H9 (cell line): ENCODE results near the gene HMX1. TPM values are rescaled to one million over a fixed set of nuclear protein-coding genes. Genes with fewer than 3 reads are reported as not detected.
A peak's percentile ranks its signal among the peaks of the same experiment; 100 is the strongest.

Source experiments
- DNase-seq: peaks from one replicate; pipeline ENCODE4 v3.0.0-alpha.2; 2017
- H2AFZ ChIP-seq: one replicate; pipeline ENCODE4 v1.6.1; 2013; ENCODE audit warnings: mild to moderate bottlenecking, low read length, control low read depth, moderate library complexity
- H2AK5ac ChIP-seq: 2 replicates; pipeline ENCODE4 v1.6.1; 2013; ENCODE audit warnings: low read length, control low read depth, mixed read lengths; ENCODE audit not compliant: insufficient read length
- H2BK120ac ChIP-seq: one replicate; pipeline ENCODE4 v1.6.1; 2013; ENCODE audit warnings: low read depth, mild to moderate bottlenecking, low read length, control low read depth, inconsistent platforms; ENCODE audit not compliant: poor library complexity, severe bottlenecking
- H2BK12ac ChIP-seq: 2 replicates; pipeline ENCODE4 v1.6.1; 2013; ENCODE audit warnings: low read length, control low read depth, mixed read lengths, low read depth; ENCODE audit not compliant: insufficient read length
- H2BK15ac ChIP-seq: 2 replicates; pipeline ENCODE4 v1.6.1; 2013; ENCODE audit warnings: low read depth, low read length, control low read depth
- H2BK20ac ChIP-seq: one replicate; pipeline ENCODE4 v1.6.1; 2013; ENCODE audit warnings: low read depth, mild to moderate bottlenecking, low read length, control low read depth, inconsistent platforms; ENCODE audit not compliant: poor library complexity, severe bottlenecking
- H2BK5ac ChIP-seq: 2 replicates; pipeline ENCODE4 v1.6.1; 2013; ENCODE audit warnings: low read length, control low read depth, mixed read lengths; ENCODE audit not compliant: insufficient read length
- H3K14ac ChIP-seq: 2 replicates; pipeline ENCODE4 v1.6.1; 2013; ENCODE audit warnings: low read length, control low read depth; ENCODE audit not compliant: insufficient read depth
- H3K18ac ChIP-seq: 2 replicates; pipeline ENCODE4 v1.6.1; 2013; ENCODE audit warnings: low read depth, mild to moderate bottlenecking, mixed read lengths, low read length, control low read depth; ENCODE audit not compliant: insufficient read length
- H3K23ac ChIP-seq: 2 replicates; pipeline ENCODE4 v1.6.1; 2013; ENCODE audit warnings: low read length, control low read depth, mixed read lengths, low read depth; ENCODE audit not compliant: insufficient read length
- H3K23me2 ChIP-seq: 2 replicates; pipeline ENCODE4 v1.6.1; 2013; ENCODE audit warnings: low read depth, mild to moderate bottlenecking, mixed read lengths, low read length, control low read depth; ENCODE audit not compliant: insufficient read length, poor library complexity, severe bottlenecking
- H3K27ac ChIP-seq: 2 replicates; pipeline ENCODE4 v1.5.1; 2013; ENCODE audit warnings: low read length, control low read depth, mixed read lengths, low read depth; ENCODE audit not compliant: insufficient read length
- H3K27me3 ChIP-seq: 2 replicates; pipeline ENCODE4 v1.6.1; 2013; ENCODE audit warnings: low read length, control low read depth, inconsistent platforms; ENCODE audit not compliant: insufficient read depth
- H3K4ac ChIP-seq: 2 replicates; pipeline ENCODE4 v1.6.1; 2013; ENCODE audit warnings: low read depth, mild to moderate bottlenecking, control low read depth, inconsistent platforms, low read length, moderate library complexity
- H3K4me1 ChIP-seq: 2 replicates; pipeline ENCODE4 v1.6.1; 2013; ENCODE audit warnings: low read length, control low read depth, inconsistent platforms; ENCODE audit not compliant: insufficient read depth
- H3K4me2 ChIP-seq: 2 replicates; pipeline ENCODE4 v1.6.1; 2013; ENCODE audit warnings: low read length, control low read depth, mixed read lengths; ENCODE audit not compliant: insufficient read length, insufficient read depth
- H3K56ac ChIP-seq: 2 replicates; pipeline ENCODE4 v1.6.1; 2013; ENCODE audit warnings: low read depth, mild to moderate bottlenecking, mixed read lengths, low read length, control low read depth; ENCODE audit not compliant: insufficient read length
- H3K79me1 ChIP-seq: 2 replicates; pipeline ENCODE4 v1.6.1; 2013; ENCODE audit warnings: low read depth, mild to moderate bottlenecking, moderate library complexity, low read length, control low read depth, inconsistent platforms; ENCODE audit not compliant: insufficient read depth, poor library complexity, severe bottlenecking
- H3K79me2 ChIP-seq: 2 replicates; pipeline ENCODE4 v1.6.1; 2013; ENCODE audit warnings: low read length, control low read depth, inconsistent platforms; ENCODE audit not compliant: insufficient read depth
- H3K9ac ChIP-seq: 2 replicates; pipeline ENCODE4 v1.6.1; 2013; ENCODE audit warnings: low read length, control low read depth, mixed read lengths; ENCODE audit not compliant: insufficient read length; ENCODE audit errors: extremely low read depth
- H3K9me3 ChIP-seq: one replicate; pipeline ENCODE4 v1.6.1; 2013; ENCODE audit warnings: low read depth, low read length, inconsistent platforms; ENCODE audit not compliant: control insufficient read depth
- H3T11ph ChIP-seq: one replicate; pipeline ENCODE4 v1.6.1; 2013; ENCODE audit warnings: mild to moderate bottlenecking, low read length, control low read depth, inconsistent platforms
- H4K20me1 ChIP-seq: one replicate; pipeline ENCODE4 v1.6.1; 2013; ENCODE audit not compliant: control insufficient read depth, insufficient read length, insufficient read depth
- H4K5ac ChIP-seq: 2 replicates; pipeline ENCODE4 v1.6.1; 2013; ENCODE audit warnings: low read depth, mild to moderate bottlenecking, mixed read lengths, low read length, control low read depth; ENCODE audit not compliant: insufficient read length
- H4K8ac ChIP-seq: replicated peaks from 2 replicates; pipeline ENCODE4 v1.6.1; 2013; ENCODE audit warnings: low read length, control low read depth, mixed read lengths, low read depth; ENCODE audit not compliant: insufficient read length
- H4K91ac ChIP-seq: 2 replicates; pipeline ENCODE4 v1.6.1; 2013; ENCODE audit warnings: low read depth, mild to moderate bottlenecking, moderate library complexity, mixed read lengths, low read length, control low read depth; ENCODE audit not compliant: insufficient read length
- H3K27ac Mint-ChIP-seq, 3 experiments: 2 replicates in 2 of 3; 3 replicates in 1 of 3; pipeline ENCODE4 v1.8.0; 2020 to 2021; ENCODE audit warnings: mixed read lengths in 3 of 3, mild to moderate bottlenecking in 1 of 3, moderate library complexity in 1 of 3
- H3K27me3 Mint-ChIP-seq: 2 replicates; pipeline ENCODE4 v1.8.0; 2021; ENCODE audit warnings: low read depth, mild to moderate bottlenecking, moderate library complexity, mixed read lengths
- H3K36me3 Mint-ChIP-seq, 3 experiments: 2 replicates in 2 of 3; 3 replicates in 1 of 3; pipeline ENCODE4 v1.8.0; 2020 to 2021; ENCODE audit warnings: low read depth in 3 of 3, mixed read lengths in 3 of 3; ENCODE audit not compliant: insufficient read depth in 1 of 3
- H3K4me1 Mint-ChIP-seq, 2 experiments: 2 replicates each; pipeline ENCODE4 v1.8.0; 2020; ENCODE audit warnings: mixed read lengths in 2 of 2
- H3K4me3 Mint-ChIP-seq, 2 experiments: 2 replicates in 1 of 2; 3 replicates in 1 of 2; pipeline ENCODE4 v1.8.0; 2020 to 2021; ENCODE audit warnings: mild to moderate bottlenecking in 2 of 2, mixed read lengths in 2 of 2, moderate library complexity in 1 of 2
- H3K9me3 Mint-ChIP-seq, 2 experiments: 2 replicates in 1 of 2; 3 replicates in 1 of 2; pipeline ENCODE4 v1.8.0; 2020; ENCODE audit warnings: mild to moderate bottlenecking in 2 of 2, mixed read lengths in 2 of 2, moderate library complexity in 1 of 2
- CTCF ChIP-seq: fragments of 200-600 bp; sonication (generic); conservative IDR thresholded peaks from 3 replicates; pipeline ENCODE4 v1.8.0; 2021; ENCODE audit warnings: antibody characterized with exemption, mild to moderate bottlenecking
- WGBS: extraction: QIAGEN DNeasy Blood & Tissue Kit; methylation state at CpG from one replicate; pipeline ENCODE4 v1.1.7; 2013; ENCODE audit warnings: missing lambda C conversion rate, low lambda C conversion rate, mixed read lengths; ENCODE audit not compliant: insufficient read length; ENCODE audit errors: extremely low coverage; 5-methylcytosine and 5-hydroxymethylcytosine counted together
- total RNA-seq: library from RNA; stranded (reverse); gene quantifications from 2 replicates; pipeline ENCODE4 v1.2.1, GENCODE V29; 2021

The HMX1 gene
- total RNA-seq, 1 experiment from 2014 or later: 0.26 TPM

GRCh38 chr4:8817096-8817812 is 54.4 kb downstream of the HMX1 start:
- H2BK5ac ChIP-seq: no peak overlapping the region
- Mint-ChIP-seq H3K9me3 (no peaks in the 10 kb centered on the region), H3K4me3 (no peak overlapping the region), H3K4me1 (peaks cover 0 to 3% of the 10 kb centered on the region in 2 experiments; a peak in 1 of 4 replicates), H3K36me3 (no peaks in the 10 kb centered on the region), H3K27ac (no peak overlapping the region), H3K27me3 (peaks cover 18% of the 10 kb centered on the region)
- no peaks in the 10 kb centered on the region for H3K79me2 ChIP-seq
- no peaks in the 10 kb centered on the region for H3K79me1 ChIP-seq
- no peaks in the 10 kb centered on the region for H3K27me3 ChIP-seq
- H2BK120ac ChIP-seq: no peak overlapping the region
- peak overlapping the region; percentile 13 for H4K91ac ChIP-seq
- H3K18ac ChIP-seq: no peak overlapping the region
- H4K5ac ChIP-seq: no peak overlapping the region
- H2BK15ac ChIP-seq: no peak overlapping the region
- no peaks in the 10 kb centered on the region for H3K4me1 ChIP-seq
- no peak overlapping the region for H3K23ac ChIP-seq
- H3K4me2 ChIP-seq: no peak overlapping the region
- no peak overlapping the region for H4K8ac ChIP-seq
- H3K14ac ChIP-seq: no peak overlapping the region; the same call in none of the 2 replicates
- H3K23me2 ChIP-seq: no peaks in the 10 kb centered on the region
- no peak overlapping the region for H3K9ac ChIP-seq
- no peak for DNase-seq
- no peak for TF ChIP-seq CTCF
- no peaks in the 10 kb centered on the region for H3K9me3 ChIP-seq
- no peak overlapping the region for H2AFZ ChIP-seq
- no peak overlapping the region for H3K27ac ChIP-seq
- H2BK12ac ChIP-seq: no peak overlapping the region
- no peak overlapping the region for H2AK5ac ChIP-seq
- no peak overlapping the region for H3T11ph ChIP-seq
- H2BK20ac ChIP-seq: no peak overlapping the region
- H3K4ac ChIP-seq: no peak overlapping the region
- WGBS: no CpG with 5 or more reads among the region's 13 CpGs
- no peaks in the 10 kb centered on the region for H4K20me1 ChIP-seq
- H3K56ac ChIP-seq: no peak overlapping the region
